ENCODE results near the gene RDH11.

DNA sequence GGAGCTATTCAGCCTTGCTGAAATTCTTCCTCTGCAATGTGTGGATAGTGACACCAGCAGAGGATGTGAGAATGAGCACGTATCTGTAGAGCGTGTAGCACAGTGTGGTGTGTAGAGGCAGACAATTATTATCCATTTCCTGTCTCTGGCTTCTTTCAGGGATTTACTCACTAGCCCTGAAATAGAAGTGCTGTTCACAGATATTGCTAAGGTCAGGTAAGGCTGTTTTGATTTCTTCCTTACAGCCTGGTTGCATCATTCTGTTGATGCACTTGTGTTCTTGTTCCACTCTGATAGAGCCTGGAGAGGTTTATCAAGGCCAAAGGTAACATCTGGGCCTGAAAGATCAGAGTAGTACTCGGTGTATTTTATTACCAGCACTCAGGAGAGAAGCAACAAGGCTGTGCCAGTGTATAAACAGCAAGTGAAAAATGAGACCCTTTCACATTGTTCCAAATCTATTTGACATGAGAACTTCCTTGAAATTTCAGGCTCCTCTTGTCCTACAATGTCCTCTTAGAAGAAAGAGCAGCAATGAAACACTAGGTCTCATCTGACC, 59.1 kb downstream of the RDH11 start:
- no peak for TF ChIP-seq CTCF (conservative IDR thresholded peaks at IDR 0.05; ENCODE audit: low read length)
- no peak for TF ChIP-seq EZH2phosphoT487 (IDR thresholded peaks at IDR 0.05; ENCODE audit: borderline replicate concordance, low read depth, low read length)

Measured in OCI-LY7 (cell line).